HAP-1 (cell line): ENCODE measurements around the gene SMAD3.

Experiments
- DNase-seq, 2 experiments: peaks; one replicate each; pipeline ENCODE4 v3.0.0-alpha.2; 2016 to 2020; ENCODE audit warnings: low spot score in 2 of 2
- H3K27me3 ChIP-seq: fragments of 250-450 bp; sonication (Bioruptor Pico); 2 replicates; pipeline ENCODE4 v1.5.1; 2020; ENCODE audit warnings: low read depth, mild to moderate bottlenecking, moderate library complexity
- H3K36me3 ChIP-seq: fragments of 250-450 bp; sonication (Bioruptor Pico); replicated peaks from 2 replicates; pipeline ENCODE4 v1.5.1; 2020; ENCODE audit warnings: mild to moderate bottlenecking
- H3K4me1 ChIP-seq: fragments of 250-450 bp; sonication (Bioruptor Pico); 2 replicates; pipeline ENCODE4 v1.5.1; 2020; ENCODE audit warnings: mild to moderate bottlenecking
- H3K4me3 ChIP-seq: fragments of 250-450 bp; sonication (Bioruptor Pico); 2 replicates; pipeline ENCODE4 v1.5.1; 2020; ENCODE audit warnings: mild to moderate bottlenecking, moderate library complexity
- H3K9me3 ChIP-seq: fragments of 250-450 bp; sonication (Bioruptor Pico); 2 replicates; pipeline ENCODE4 v1.5.1; 2020; ENCODE audit warnings: mild to moderate bottlenecking, moderate library complexity
- in situ Hi-C: fragments of 300-500 bp; cut with MboI; formaldehyde crosslinking; loops from 3 replicates; pipeline ENCODE4 v1.14.3; 2020; ENCODE audit warnings: low sequenced_read_pairs, inconsistent platforms, mixed read lengths

The SMAD3 gene

GRCh38 chr15:67097930-67098740 lies 32.7 kb downstream of the SMAD3 start:
- peaks cover 3% of the 10 kb centered on the region for H3K36me3 ChIP-seq
- H3K4me1 ChIP-seq, result no peaks in the 10 kb centered on the region
- no peaks in the 10 kb centered on the region for H3K27me3 ChIP-seq
- no peaks in the 10 kb centered on the region for H3K9me3 ChIP-seq
- no peak overlapping the region for H3K4me3 ChIP-seq
- in situ Hi-C loops, result no loop called here
- DNase-seq, result no peak

GRCh38 chr15:67098768-67099282 lies 33.4 kb downstream of the SMAD3 start:
- Histone ChIP-seq H3K4me3 (no peak overlapping the region), H3K27me3 (no peaks in the 10 kb centered on the region), H3K9me3 (no peaks in the 10 kb centered on the region), H3K36me3 (no peaks in the 10 kb centered on the region; the same call in 1 of the 2 replicates), H3K4me1 (no peaks in the 10 kb centered on the region)
- in situ Hi-C loops, result no loop called here
- no peak for DNase-seq

GRCh38 chr15:67100124-67100791 lies 34.9 kb downstream of the SMAD3 start:
- in situ Hi-C loops, result no loop called here
- Histone ChIP-seq H3K4me3 (no peak overlapping the region), H3K27me3 (no peaks in the 10 kb centered on the region), H3K9me3 (no peaks in the 10 kb centered on the region), H3K36me3 (no peaks in the 10 kb centered on the region; the same call in 1 of the 2 replicates), H3K4me1 (no peaks in the 10 kb centered on the region)
- DNase-seq, result no peak

- H3K4me1 ChIP-seq, result no peaks in the 10 kb centered on the region
- H3K4me3 ChIP-seq, result no peak overlapping the region
- H3K27me3 ChIP-seq, result no peaks in the 10 kb centered on the region
- H3K9me3 ChIP-seq, result no peaks in the 10 kb centered on the region
- in situ Hi-C loops, result no loop called here
- DNase-seq, result no peak
- H3K36me3 ChIP-seq, result peaks cover under 1% of the 10 kb centered on the region; the same call in 1 of the 2 replicates
These were observed 35.6 kb downstream of the SMAD3 start for GRCh38 chr15:67100801-67101581.

- no peak for DNase-seq
- H3K4me1 ChIP-seq, result peaks cover 2% of the 10 kb centered on the region; the same call in 1 of the 2 replicates
- in situ Hi-C loops, result no loop called here
- H3K27me3 ChIP-seq, result no peaks in the 10 kb centered on the region
- H3K9me3 ChIP-seq, result no peaks in the 10 kb centered on the region
- H3K36me3 ChIP-seq, result peaks cover 5% of the 10 kb centered on the region; the same call in 1 of the 2 replicates
- H3K4me3 ChIP-seq, result no peak overlapping the region
These were observed 36.7 kb downstream of the SMAD3 start for GRCh38 chr15:67101911-67102598.

GRCh38 chr15:67102599-67102929 lies 37.2 kb downstream of the SMAD3 start:
- no peaks in the 10 kb centered on the region for H3K27me3 ChIP-seq
- peaks cover 2% of the 10 kb centered on the region; the same call in 1 of the 2 replicates for H3K4me1 ChIP-seq
- no peak for DNase-seq
- peaks cover 5% of the 10 kb centered on the region; the same call in 1 of the 2 replicates for H3K36me3 ChIP-seq
- H3K9me3 ChIP-seq, result no peaks in the 10 kb centered on the region
- in situ Hi-C loops, result no loop called here
- H3K4me3 ChIP-seq, result no peak overlapping the region

- peaks cover 2% of the 10 kb centered on the region; the same call in 1 of the 2 replicates for H3K4me1 ChIP-seq
- DNase-seq, result no peak
- peaks cover 5% of the 10 kb centered on the region; the same call in 1 of the 2 replicates for H3K36me3 ChIP-seq
- no peaks in the 10 kb centered on the region for H3K9me3 ChIP-seq
- H3K4me3 ChIP-seq, result no peak overlapping the region
- in situ Hi-C loops, result no loop called here
- no peaks in the 10 kb centered on the region for H3K27me3 ChIP-seq
These were observed 37.6 kb downstream of the SMAD3 start for GRCh38 chr15:67103021-67103420.

GRCh38 chr15:67103432-67103831 lies 38.0 kb downstream of the SMAD3 start:
- no peaks in the 10 kb centered on the region for H3K27me3 ChIP-seq
- no peak overlapping the region for H3K4me3 ChIP-seq
- no peaks in the 10 kb centered on the region for H3K9me3 ChIP-seq
- H3K4me1 ChIP-seq, result peaks cover 2% of the 10 kb centered on the region; the same call in 1 of the 2 replicates
- H3K36me3 ChIP-seq, result peaks cover 5% of the 10 kb centered on the region; the same call in 1 of the 2 replicates
- DNase-seq, result no peak
- in situ Hi-C loops, result no loop called here

- no peaks in the 10 kb centered on the region for H3K27me3 ChIP-seq
- H3K4me3 ChIP-seq, result no peak overlapping the region
- peaks cover 5% of the 10 kb centered on the region; the same call in 1 of the 2 replicates for H3K36me3 ChIP-seq
- no peak for DNase-seq
- no peaks in the 10 kb centered on the region for H3K9me3 ChIP-seq
- in situ Hi-C loops, result no loop called here
- peaks cover 2% of the 10 kb centered on the region; the same call in 1 of the 2 replicates for H3K4me1 ChIP-seq
These were observed 38.5 kb downstream of the SMAD3 start for GRCh38 chr15:67103869-67104268.

GRCh38 chr15:67104510-67104909 lies 39.1 kb downstream of the SMAD3 start:
- in situ Hi-C loops, result no loop called here
- Histone ChIP-seq H3K4me1 (peaks cover 2% of the 10 kb centered on the region; the same call in 1 of the 2 replicates), H3K9me3 (no peaks in the 10 kb centered on the region), H3K27me3 (no peaks in the 10 kb centered on the region), H3K4me3 (no peak overlapping the region), H3K36me3 (peaks cover 5% of the 10 kb centered on the region; the same call in 1 of the 2 replicates)
- no peak for DNase-seq

GRCh38 chr15:67105065-67105951 lies 39.9 kb downstream of the SMAD3 start:
- Histone ChIP-seq H3K9me3 (no peaks in the 10 kb centered on the region), H3K4me3 (no peak overlapping the region), H3K4me1 (peaks cover 2% of the 10 kb centered on the region; the same call in 1 of the 2 replicates), H3K27me3 (no peaks in the 10 kb centered on the region), H3K36me3 (peaks cover 5% of the 10 kb centered on the region; the same call in 1 of the 2 replicates)
- in situ Hi-C loops, result no loop called here
- DNase-seq, result no peak
